Measurements from ENCODE around the gene RNF128. TPM values are rescaled to one million over a fixed set of nuclear protein-coding genes. Genes with fewer than 3 reads are reported as not detected.
"Not testable (repeated sequence)": the region's sequence is repeated elsewhere in the genome, so short reads cannot be mapped to it uniquely, and the experiment has no call there.

Gene RNF128
- total RNA-seq, 1 donor from 2014 or later, result 0.33 TPM

GRCh38 chrX:106748377-106748776, 21.9 kb downstream of the RNF128 start:
- TF ChIP-seq, protein P1, sequence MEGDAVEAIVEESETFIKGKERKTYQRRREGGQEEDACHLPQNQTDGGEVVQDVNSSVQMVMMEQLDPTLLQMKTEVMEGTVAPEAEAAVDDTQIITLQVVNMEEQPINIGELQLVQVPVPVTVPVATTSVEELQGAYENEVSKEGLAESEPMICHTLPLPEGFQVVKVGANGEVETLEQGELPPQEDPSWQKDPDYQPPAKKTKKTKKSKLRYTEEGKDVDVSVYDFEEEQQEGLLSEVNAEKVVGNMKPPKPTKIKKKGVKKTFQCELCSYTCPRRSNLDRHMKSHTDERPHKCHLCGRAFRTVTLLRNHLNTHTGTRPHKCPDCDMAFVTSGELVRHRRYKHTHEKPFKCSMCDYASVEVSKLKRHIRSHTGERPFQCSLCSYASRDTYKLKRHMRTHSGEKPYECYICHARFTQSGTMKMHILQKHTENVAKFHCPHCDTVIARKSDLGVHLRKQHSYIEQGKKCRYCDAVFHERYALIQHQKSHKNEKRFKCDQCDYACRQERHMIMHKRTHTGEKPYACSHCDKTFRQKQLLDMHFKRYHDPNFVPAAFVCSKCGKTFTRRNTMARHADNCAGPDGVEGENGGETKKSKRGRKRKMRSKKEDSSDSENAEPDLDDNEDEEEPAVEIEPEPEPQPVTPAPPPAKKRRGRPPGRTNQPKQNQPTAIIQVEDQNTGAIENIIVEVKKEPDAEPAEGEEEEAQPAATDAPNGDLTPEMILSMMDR (IDR thresholded peaks at IDR 0.05; ENCODE audit: insufficient read depth, low read length, poor library complexity, severe bottlenecking), result no peak
- no peaks in the 10 kb centered on the region for H3K36me3 ChIP-seq (ENCODE audit: control insufficient read depth, insufficient read depth, low read length)
- no peak overlapping the region for H3K4me3 ChIP-seq (ENCODE audit: low read depth, low read length)
- no peak for DNase-seq (ENCODE audit: low read depth)
- no peaks in the 10 kb centered on the region for H3K27me3 ChIP-seq (ENCODE audit: control insufficient read depth, insufficient read depth, low read length)

GRCh38 chrX:106751407-106751806, 24.9 kb downstream of the RNF128 start:
- no peak for DNase-seq (ENCODE audit: low read depth)
- Histone ChIP-seq H3K27me3 (ENCODE audit: control insufficient read depth, insufficient read depth, low read length) (no peaks in the 10 kb centered on the region), H3K4me3 (ENCODE audit: low read depth, low read length) (no peak overlapping the region), H3K36me3 (ENCODE audit: control insufficient read depth, insufficient read depth, low read length) (no peaks in the 10 kb centered on the region)
- TF ChIP-seq, protein P1 (IDR thresholded peaks at IDR 0.05; ENCODE audit: insufficient read depth, low read length, poor library complexity, severe bottlenecking), result no peak

DNA sequence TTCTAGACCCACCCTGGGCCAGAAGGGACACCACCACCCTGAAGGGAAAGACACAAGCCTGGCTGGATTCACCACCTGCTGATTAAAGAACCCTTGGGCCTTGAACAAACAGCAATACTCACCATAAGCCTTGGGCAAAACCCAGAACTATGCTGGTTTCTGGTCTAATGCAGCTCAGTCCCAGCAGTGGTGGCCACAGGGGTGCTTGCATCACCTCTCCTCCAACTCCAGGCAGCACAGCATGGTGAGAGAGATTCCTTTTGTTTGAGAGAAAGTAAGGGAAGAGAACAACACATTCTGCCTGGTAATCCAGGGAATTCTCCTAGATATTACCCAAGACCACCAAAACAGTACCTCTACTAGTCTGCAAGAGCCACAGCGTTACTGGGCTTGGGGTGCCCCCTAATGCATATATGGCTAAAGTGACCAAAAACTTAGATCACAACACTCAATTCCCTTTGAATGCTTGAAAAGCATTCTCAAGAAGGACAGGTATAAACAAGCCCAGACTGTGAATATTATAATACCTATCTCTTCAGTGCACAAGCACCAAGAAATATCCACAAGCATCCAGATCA, 25.7 kb downstream of the RNF128 start:
- TF ChIP-seq, protein P1 (IDR thresholded peaks at IDR 0.05; ENCODE audit: insufficient read depth, low read length, poor library complexity, severe bottlenecking), result no peak
- Histone ChIP-seq H3K27me3 (ENCODE audit: control insufficient read depth, insufficient read depth, low read length) (no peaks in the 10 kb centered on the region), H3K4me3 (ENCODE audit: low read depth, low read length) (no peak overlapping the region), H3K36me3 (ENCODE audit: control insufficient read depth, insufficient read depth, low read length) (no peaks in the 10 kb centered on the region)
- no peak for DNase-seq (ENCODE audit: low read depth)

GRCh38 chrX:106769288-106769687, 42.8 kb downstream of the RNF128 start:
- DNase-seq (ENCODE audit: low read depth); H3K27me3 ChIP-seq (ENCODE audit: control insufficient read depth, insufficient read depth, low read length); H3K4me3 ChIP-seq (ENCODE audit: low read depth, low read length); H3K36me3 ChIP-seq (ENCODE audit: control insufficient read depth, insufficient read depth, low read length): not testable (repeated sequence)

DNA sequence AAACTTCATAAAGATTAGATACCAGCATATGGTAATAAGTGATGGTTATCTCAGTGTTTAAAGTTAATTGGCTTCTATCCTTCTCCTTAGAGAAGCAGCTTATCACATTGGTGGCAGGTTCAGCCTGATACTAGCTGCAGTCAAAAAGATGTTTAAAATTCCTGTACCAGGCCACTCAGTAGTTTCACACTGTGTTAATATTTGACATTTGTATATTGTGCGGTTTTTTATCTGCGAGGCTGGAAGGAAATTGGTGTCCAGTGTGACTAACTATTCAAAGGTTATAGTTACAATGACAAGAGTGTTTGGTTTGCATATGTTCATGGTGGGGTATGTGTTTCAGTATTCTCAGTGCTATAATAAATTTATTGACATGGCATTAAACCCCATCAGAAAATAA, 48.5 kb downstream of the RNF128 start:
- Histone ChIP-seq H3K4me3 (ENCODE audit: low read depth, low read length) (no peak overlapping the region), H3K36me3 (ENCODE audit: control insufficient read depth, insufficient read depth, low read length) (no peaks in the 10 kb centered on the region), H3K27me3 (ENCODE audit: control insufficient read depth, insufficient read depth, low read length) (no peaks in the 10 kb centered on the region)
- DNase-seq (ENCODE audit: low read depth), result no peak
- TF ChIP-seq, protein P1 (IDR thresholded peaks at IDR 0.05; ENCODE audit: insufficient read depth, low read length, poor library complexity, severe bottlenecking), result no peak

DNA sequence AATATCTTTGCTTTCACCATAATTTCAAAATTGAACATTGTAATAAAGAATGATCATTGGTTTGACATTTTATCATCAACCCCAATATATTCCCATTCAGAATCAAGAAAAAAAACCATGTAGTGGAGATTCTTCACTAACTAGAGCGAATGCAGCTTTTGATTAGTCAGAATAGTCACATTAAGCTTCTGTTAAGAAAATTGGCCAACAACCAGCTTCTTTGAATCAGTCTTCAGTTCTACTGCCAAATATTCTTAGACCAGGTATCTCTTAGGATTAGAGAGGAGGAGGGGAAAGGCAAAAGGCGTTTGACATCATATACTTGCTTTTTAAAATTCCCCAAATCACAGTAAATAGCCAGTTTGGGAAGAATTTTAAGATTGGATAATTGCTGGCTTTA, 53.8 kb downstream of the RNF128 start:
- Histone ChIP-seq H3K36me3 (ENCODE audit: control insufficient read depth, insufficient read depth, low read length) (no peaks in the 10 kb centered on the region), H3K27me3 (ENCODE audit: control insufficient read depth, insufficient read depth, low read length) (peaks cover 2% of the 10 kb centered on the region), H3K4me3 (ENCODE audit: low read depth, low read length) (no peak overlapping the region)
- TF ChIP-seq, protein P1 (IDR thresholded peaks at IDR 0.05; ENCODE audit: insufficient read depth, low read length, poor library complexity, severe bottlenecking), result no peak
- no peak for DNase-seq (ENCODE audit: low read depth)
